ENCODE measurements around the gene ANAPC16. TPM values are rescaled to one million over a fixed set of nuclear protein-coding genes. Genes with fewer than 3 reads are reported as not detected.

The ANAPC16 gene
- total RNA-seq, 1 experiment from 2014 or later = 144 TPM

- Histone ChIP-seq H3K36me3 (ENCODE audit: control insufficient read depth, insufficient read depth, low read length) (peaks cover 4% of the 10 kb centered on the region), H3K4me1 (no peaks in the 10 kb centered on the region), H3K4me3 (ENCODE audit: low read depth, low read length) (no peak overlapping the region), H3K9me3 (no peaks in the 10 kb centered on the region), H3K27me3 (replicated peaks; ENCODE audit: control insufficient read depth, insufficient read depth, low read length) (no peaks in the 10 kb centered on the region)
- peaks cover 64% of the 10 kb centered on the region for H3K36me3 Mint-ChIP-seq (ENCODE audit: insufficient read depth, unreplicated experiment)
- no peak overlapping the region for H3K4me3 Mint-ChIP-seq (ENCODE audit: unreplicated experiment)
- POLR2A ChIA-PET = no interaction called here
- no TSS peak for BruUV-seq (replicated peaks)
- H3K27me3 Mint-ChIP-seq (ENCODE audit: insufficient read depth, unreplicated experiment) = no peaks in the 10 kb centered on the region
- CTCF ChIA-PET = no interaction called here
- peaks cover 4% of the 10 kb centered on the region for H3K4me1 Mint-ChIP-seq (ENCODE audit: low read depth, unreplicated experiment)
- DNase-seq = no peak
- intact Hi-C loops (cut with micrococcal nuclease; ENCODE audit: unreplicated experiment) = no loop called here
- no peaks in the 10 kb centered on the region for H3K9me3 Mint-ChIP-seq (ENCODE audit: unreplicated experiment)
- H3K27ac Mint-ChIP-seq (ENCODE audit: unreplicated experiment) = no peak overlapping the region
- TF ChIP-seq, protein P1, sequence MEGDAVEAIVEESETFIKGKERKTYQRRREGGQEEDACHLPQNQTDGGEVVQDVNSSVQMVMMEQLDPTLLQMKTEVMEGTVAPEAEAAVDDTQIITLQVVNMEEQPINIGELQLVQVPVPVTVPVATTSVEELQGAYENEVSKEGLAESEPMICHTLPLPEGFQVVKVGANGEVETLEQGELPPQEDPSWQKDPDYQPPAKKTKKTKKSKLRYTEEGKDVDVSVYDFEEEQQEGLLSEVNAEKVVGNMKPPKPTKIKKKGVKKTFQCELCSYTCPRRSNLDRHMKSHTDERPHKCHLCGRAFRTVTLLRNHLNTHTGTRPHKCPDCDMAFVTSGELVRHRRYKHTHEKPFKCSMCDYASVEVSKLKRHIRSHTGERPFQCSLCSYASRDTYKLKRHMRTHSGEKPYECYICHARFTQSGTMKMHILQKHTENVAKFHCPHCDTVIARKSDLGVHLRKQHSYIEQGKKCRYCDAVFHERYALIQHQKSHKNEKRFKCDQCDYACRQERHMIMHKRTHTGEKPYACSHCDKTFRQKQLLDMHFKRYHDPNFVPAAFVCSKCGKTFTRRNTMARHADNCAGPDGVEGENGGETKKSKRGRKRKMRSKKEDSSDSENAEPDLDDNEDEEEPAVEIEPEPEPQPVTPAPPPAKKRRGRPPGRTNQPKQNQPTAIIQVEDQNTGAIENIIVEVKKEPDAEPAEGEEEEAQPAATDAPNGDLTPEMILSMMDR (IDR thresholded peaks at IDR 0.05; ENCODE audit: insufficient read depth in 1 of 2, low read depth in 1 of 2, low read length in 1 of 2, severe bottlenecking in 1 of 2, unreplicated experiment in 1 of 2) = no peak
Measured at GRCh38 chr10:72235544-72236279, 19.9 kb downstream of the ANAPC16 start.

- TF ChIP-seq, protein P1 (IDR thresholded peaks at IDR 0.05; ENCODE audit: insufficient read depth in 1 of 2, low read depth in 1 of 2, low read length in 1 of 2, severe bottlenecking in 1 of 2, unreplicated experiment in 1 of 2) = no peak
- no peak for DNase-seq
- Mint-ChIP-seq H3K4me3 (ENCODE audit: unreplicated experiment) (no peak overlapping the region), H3K36me3 (ENCODE audit: insufficient read depth, unreplicated experiment) (peaks cover 43% of the 10 kb centered on the region), H3K27me3 (ENCODE audit: insufficient read depth, unreplicated experiment) (no peaks in the 10 kb centered on the region), H3K4me1 (ENCODE audit: low read depth, unreplicated experiment) (peaks cover 8% of the 10 kb centered on the region), H3K27ac (ENCODE audit: unreplicated experiment) (no peak overlapping the region), H3K9me3 (ENCODE audit: unreplicated experiment) (no peaks in the 10 kb centered on the region)
- no peak overlapping the region for H3K4me3 ChIP-seq (ENCODE audit: low read depth, low read length)
- no TSS peak for BruUV-seq (replicated peaks)
- H3K9me3 ChIP-seq = no peaks in the 10 kb centered on the region
- no peaks in the 10 kb centered on the region for H3K27me3 ChIP-seq (replicated peaks; ENCODE audit: control insufficient read depth, insufficient read depth, low read length)
- POLR2A ChIA-PET = interaction anchor here (0.6 to 1.0 kb wide), 2 partner anchors 35 to 64 kb away, joined by 4 to 8 read pairs; partner anchors contain the start of gene DDIT4
- intact Hi-C loops (cut with micrococcal nuclease; ENCODE audit: unreplicated experiment) = no loop called here
- CTCF ChIA-PET = no interaction called here
- 0 out of 2 replicates have a peak, but pooled peaks cover under 1% of the 10 kb centered on the region for H3K4me1 ChIP-seq
- H3K36me3 ChIP-seq (ENCODE audit: control insufficient read depth, insufficient read depth, low read length) = peaks cover 4% of the 10 kb centered on the region
Measured at GRCh38 chr10:72238392-72239175, 22.8 kb downstream of the ANAPC16 start.

DNA sequence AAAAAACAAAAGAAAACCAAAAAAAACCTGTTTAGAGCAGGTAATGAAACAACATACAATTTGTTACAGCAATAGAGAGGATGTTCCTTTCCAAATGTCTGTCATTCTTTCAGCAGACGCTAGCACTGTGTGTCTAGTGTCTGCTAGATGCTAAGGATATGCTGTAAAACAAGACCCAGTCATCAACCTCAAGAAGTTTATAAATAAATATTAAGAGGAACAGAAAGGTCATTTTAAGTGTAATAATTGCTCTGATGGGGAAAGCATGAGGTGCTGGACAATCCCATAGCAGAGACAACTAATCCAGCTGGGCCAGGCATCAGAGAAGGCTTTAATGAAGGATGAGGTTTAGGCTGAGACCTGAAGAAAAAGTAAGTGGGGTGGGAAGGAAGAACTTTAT lies 23.6 kb downstream of the ANAPC16 start:
- no peaks in the 10 kb centered on the region for H3K9me3 ChIP-seq
- intact Hi-C loops (cut with micrococcal nuclease; ENCODE audit: unreplicated experiment) = no loop called here
- TF ChIP-seq, protein P1 (IDR thresholded peaks at IDR 0.05; ENCODE audit: insufficient read depth in 1 of 2, low read depth in 1 of 2, low read length in 1 of 2, severe bottlenecking in 1 of 2, unreplicated experiment in 1 of 2) = no peak
- DNase-seq = no peak
- ChIA-PET POLR2A (interaction anchor here (1.0 kb wide), 1 partner anchor 34 kb away, joined by 8 read pairs; the partner anchor contains the start of gene DDIT4), CTCF (no interaction called here)
- H3K9me3 Mint-ChIP-seq (ENCODE audit: unreplicated experiment) = no peaks in the 10 kb centered on the region
- peaks cover 2% of the 10 kb centered on the region; the same call in 1 of the 2 replicates for H3K36me3 ChIP-seq (ENCODE audit: control insufficient read depth, insufficient read depth, low read length)
- peaks cover 17% of the 10 kb centered on the region for H3K4me1 Mint-ChIP-seq (ENCODE audit: low read depth, unreplicated experiment)
- no TSS peak for BruUV-seq (replicated peaks)
- no peaks in the 10 kb centered on the region for H3K27me3 Mint-ChIP-seq (ENCODE audit: insufficient read depth, unreplicated experiment)
- H3K4me3 Mint-ChIP-seq (ENCODE audit: unreplicated experiment) = no peak overlapping the region
- no peaks in the 10 kb centered on the region for H3K27me3 ChIP-seq (replicated peaks; ENCODE audit: control insufficient read depth, insufficient read depth, low read length)
- peaks cover 35% of the 10 kb centered on the region for H3K36me3 Mint-ChIP-seq (ENCODE audit: insufficient read depth, unreplicated experiment)
- H3K27ac Mint-ChIP-seq (ENCODE audit: unreplicated experiment) = no peak overlapping the region
- peaks cover 9% of the 10 kb centered on the region for H3K4me1 ChIP-seq
- H3K4me3 ChIP-seq (ENCODE audit: low read depth, low read length) = no peak overlapping the region
